GM12891 (cell line): Measurements from ENCODE around the gene FRMD3.

Source experiments
- POLR2A ChIP-seq: IDR thresholded peaks from 2 replicates; pipeline ENCODE4 v1.6.1; 2011; ENCODE audit warnings: low read depth, low read length, control low read depth
- SPI1 ChIP-seq: IDR thresholded peaks from 2 replicates; pipeline ENCODE4 v1.6.1; 2011; ENCODE audit warnings: low read depth, low read length, control low read depth

- no peak for TF ChIP-seq POLR2A
- no peak for TF ChIP-seq SPI1
These were observed 61.1 kb downstream of the FRMD3 start for GRCh38 chr9:83477120-83477519.
